Loucy (cell line): ENCODE data around the gene SLC33A1.

Experiments used
- CTCF ChIP-seq: fragments of 200-600 bp; sonication (generic); conservative IDR thresholded peaks from 2 replicates; pipeline ENCODE4 v1.5.1; 2014; ENCODE audit warnings: mild to moderate bottlenecking, antibody characterized with exemption, low read length
- EZH2phosphoT487 ChIP-seq: fragments of 200-600 bp; IDR thresholded peaks from 2 replicates; pipeline ENCODE4 v1.6.1; 2018; ENCODE audit warnings: antibody characterized with exemption, mild to moderate bottlenecking, moderate library complexity, borderline replicate concordance

GRCh38 chr3:155852341-155852740, 1.9 kb downstream of the SLC33A1 start:
- TF ChIP-seq CTCF (no peak), EZH2phosphoT487 (no peak)
